HG02759 (cell line): ENCODE results near the gene POM121C.
"Not testable (repeated sequence)": the region's sequence is repeated elsewhere in the genome, so short reads cannot be mapped to it uniquely, and the experiment has no call there.

Source experiments
- ATAC-seq: cut with Tn5 transposase; IDR thresholded peaks from one replicate; pipeline ENCODE4 v1.9.1; 2021; ENCODE audit warnings: mild to moderate bottlenecking, moderate library complexity; ENCODE audit not compliant: unreplicated experiment

The POM121C gene

GRCh38 chr7:75485979-75486643 lies at the start of gene POM121C:
TSS of gene POM121C (minus strand) at chr7:75486299. CDS start at chr7:75441496, 44,803 bp downstream.
- ATAC-seq, result peak; percentile 100

- peak; percentile 89 for ATAC-seq
These were observed 48.7 kb upstream of the POM121C start for GRCh38 chr7:75534727-75535307.

- no peak for ATAC-seq
These were observed 47.8 kb upstream of the POM121C start for GRCh38 chr7:75533926-75534325.

- ATAC-seq, result no peak
These were observed 46.5 kb upstream of the POM121C start for GRCh38 chr7:75532639-75533038.

- no peak for ATAC-seq
These were observed 45.3 kb upstream of the POM121C start for GRCh38 chr7:75531359-75531821.

GRCh38 chr7:75527224-75527722 lies 41.2 kb upstream of the POM121C start:
- not testable (repeated sequence) for ATAC-seq

DNA sequence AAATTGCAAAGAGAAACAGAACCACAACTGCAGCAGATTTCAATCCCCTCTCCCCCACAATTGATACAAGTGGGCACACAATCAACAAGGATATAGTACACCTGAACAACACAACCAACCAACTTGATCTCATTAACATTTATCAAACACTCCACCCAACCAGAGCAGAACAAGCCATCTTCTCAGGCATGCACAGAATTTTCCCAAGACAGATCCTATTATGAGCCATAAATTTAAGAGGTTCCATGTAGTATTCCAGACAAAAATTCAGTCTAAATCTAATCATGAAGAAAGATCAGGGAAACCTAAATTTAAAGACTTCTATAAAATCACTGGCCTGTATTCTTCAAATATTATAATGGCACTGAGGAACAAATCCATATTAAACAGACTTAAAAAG lies 35.6 kb upstream of the POM121C start:
- ATAC-seq, result not testable (repeated sequence)

DNA sequence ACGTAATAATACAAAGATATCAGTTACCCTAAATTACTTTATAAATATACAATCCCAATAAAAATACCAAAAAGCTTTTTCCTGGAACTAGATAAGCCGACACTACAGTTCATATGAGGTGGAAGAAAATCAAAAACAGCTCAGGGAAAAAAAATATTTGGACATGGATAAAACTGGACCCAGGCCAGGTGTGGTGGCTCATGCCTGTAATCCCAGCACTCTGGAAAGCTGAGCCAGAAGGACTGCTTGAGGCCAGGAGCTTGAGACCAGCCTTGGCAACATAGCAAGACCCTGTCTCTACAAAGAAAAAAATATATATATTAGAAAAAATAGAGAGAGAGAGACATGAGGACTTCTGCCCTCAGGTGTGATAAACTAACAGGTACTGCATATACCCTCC lies 32.7 kb upstream of the POM121C start:
- ATAC-seq, result not testable (repeated sequence)

GRCh38 chr7:75509033-75509432 lies 22.9 kb upstream of the POM121C start:
- peak; percentile 59 for ATAC-seq

- ATAC-seq, result not testable (repeated sequence)
These were observed 5.9 kb upstream of the POM121C start, which contains the start of gene SPDYE5 for GRCh38 chr7:75492020-75492419. TSS of gene SPDYE5 (plus strand) at chr7:75492320. CDS start at chr7:75494048, 1,728 bp downstream.

- ATAC-seq, result peak; percentile 7
These were observed 632 bp downstream of the POM121C start for GRCh38 chr7:75485355-75485978.

DNA sequence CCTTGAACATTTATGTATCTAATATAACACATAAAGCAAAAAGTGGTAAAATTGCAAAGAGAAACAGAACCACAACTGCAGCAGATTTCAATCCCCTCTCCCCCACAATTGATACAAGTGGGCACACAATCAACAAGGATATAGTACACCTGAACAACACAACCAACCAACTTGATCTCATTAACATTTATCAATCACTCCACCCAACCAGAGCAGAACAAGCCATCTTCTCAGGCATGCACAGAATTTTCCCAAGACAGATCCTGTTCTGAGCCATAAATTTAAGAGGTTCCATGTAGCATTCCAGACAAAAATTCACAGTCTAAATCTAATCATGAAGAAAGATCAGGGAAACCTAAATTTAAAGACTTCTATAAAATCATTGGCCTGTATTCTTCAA lies 5.8 kb downstream of the POM121C start:
- not testable (repeated sequence) for ATAC-seq

DNA sequence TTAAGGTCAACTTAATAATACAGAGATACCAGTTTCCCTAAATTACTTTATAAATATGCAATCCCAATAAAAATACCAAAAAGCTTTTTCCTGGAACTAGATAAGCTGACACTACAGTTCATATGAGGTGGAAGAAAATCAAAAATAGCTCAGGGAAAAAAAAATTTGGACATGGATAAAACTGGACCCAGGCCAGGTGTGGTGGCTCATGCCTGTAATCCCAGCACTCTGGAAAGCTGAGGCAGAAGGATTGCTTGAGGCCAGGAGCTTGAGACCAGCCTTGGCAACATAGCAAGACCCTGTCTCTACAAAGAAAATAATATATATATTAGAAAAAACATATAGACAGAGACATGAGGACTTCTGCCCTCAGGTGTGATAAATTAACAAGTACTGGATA lies 8.6 kb downstream of the POM121C start:
- ATAC-seq, result not testable (repeated sequence)

GRCh38 chr7:75470166-75470565 lies 15.9 kb downstream of the POM121C start:
- ATAC-seq, result not testable (repeated sequence)

DNA sequence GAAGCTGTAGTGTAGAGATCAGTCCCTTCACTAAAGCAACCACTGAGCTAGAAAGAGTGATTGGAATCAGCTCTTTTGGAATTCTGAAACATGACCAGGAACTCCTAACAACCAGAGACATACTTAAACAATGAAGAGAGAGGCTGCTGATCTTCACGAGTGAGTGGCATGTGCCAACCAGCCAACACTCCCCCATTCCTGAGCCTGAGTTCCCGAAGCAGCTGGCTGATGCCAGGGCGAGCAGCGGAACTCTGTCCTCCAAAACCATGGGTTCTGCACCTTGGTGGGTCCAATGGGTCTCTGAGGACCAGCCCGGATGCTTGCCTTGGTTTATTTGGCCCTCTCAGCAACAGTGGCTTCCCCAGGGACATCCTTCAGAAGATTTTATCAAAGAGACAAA lies 25.6 kb downstream of the POM121C start:
- not testable (repeated sequence) for ATAC-seq

- ATAC-seq, result not testable (repeated sequence)
These were observed 28.1 kb downstream of the POM121C start for GRCh38 chr7:75458034-75458433.

DNA sequence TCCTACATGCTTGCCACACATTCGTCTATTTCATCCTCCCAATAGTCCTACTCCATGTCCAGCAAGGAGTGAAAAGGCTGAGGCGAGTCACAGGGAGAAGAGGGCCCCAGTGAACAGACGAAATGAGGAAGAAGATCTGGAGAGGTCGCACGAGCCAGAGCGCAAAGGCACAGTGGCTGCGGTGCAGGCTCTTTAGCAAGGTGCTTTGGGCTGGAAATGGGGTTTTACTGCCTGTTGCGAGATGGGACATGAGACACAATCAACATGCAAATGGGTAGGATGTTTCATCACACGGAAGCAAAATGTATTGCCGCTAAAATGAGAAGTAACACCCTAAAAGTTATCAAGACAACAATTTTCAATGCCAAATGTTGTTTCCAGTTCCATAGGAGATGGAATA lies 29.7 kb downstream of the POM121C start:
- not testable (repeated sequence) for ATAC-seq

DNA sequence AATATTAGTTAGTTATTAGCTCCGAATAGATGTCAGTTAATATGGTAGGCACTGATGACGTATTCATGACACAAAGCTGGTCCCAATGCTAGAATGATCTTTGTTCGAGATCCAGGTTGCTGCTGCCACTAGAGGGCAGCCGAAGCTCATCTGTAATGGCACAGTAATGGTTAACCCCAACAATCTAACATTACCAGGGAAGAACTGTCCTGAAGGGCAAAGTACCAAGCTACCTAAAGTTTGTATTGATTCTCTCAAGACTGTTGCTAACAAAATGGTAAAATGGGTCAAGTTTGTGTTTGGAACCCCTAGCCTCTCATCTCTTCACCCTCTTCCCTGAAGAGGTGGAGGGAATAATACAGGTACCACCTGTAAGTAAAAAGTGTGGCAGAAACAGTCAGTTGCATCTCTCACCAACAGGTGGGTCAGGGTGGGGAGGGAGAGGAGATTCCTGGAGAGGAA lies 33.6 kb downstream of the POM121C start:
- peak; percentile 93 for ATAC-seq

- ATAC-seq, result not testable (repeated sequence)
These were observed 36.2 kb downstream of the POM121C start for GRCh38 chr7:75449946-75450345.

- ATAC-seq, result peak; percentile 93
These were observed 43.5 kb downstream of the POM121C start for GRCh38 chr7:75442465-75443111.

DNA sequence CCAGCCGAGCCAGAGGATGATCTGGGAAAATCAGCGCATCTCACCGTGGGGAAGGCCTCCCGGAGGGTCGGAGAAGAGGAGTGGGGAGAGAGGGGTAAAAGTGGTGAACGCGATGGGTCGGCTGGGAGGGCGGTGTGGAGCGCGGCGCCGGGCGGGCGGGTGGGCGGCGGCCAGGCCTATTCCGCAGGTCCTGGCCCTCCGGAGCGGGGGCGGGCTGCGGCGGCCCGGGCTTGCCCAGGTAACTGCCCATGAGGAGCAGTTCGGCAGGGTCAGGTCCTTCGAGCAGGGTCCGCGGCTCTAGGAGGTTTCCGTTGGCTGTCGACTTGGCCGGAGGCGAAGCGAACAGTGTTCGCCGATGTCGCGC lies 44.0 kb downstream of the POM121C start:
- peak; percentile 46 for ATAC-seq
